Embryonic facial prominence (tissue), 1 donor: Measurements from ENCODE around the gene S100A9.
"Not testable (repeated sequence)": the region's sequence is repeated elsewhere in the genome, so short reads cannot be mapped to it uniquely, and the experiment has no call there.

ENCODE experiments used
- DNase-seq: peaks from one replicate; pipeline ENCODE4 v3.0.0-alpha.2; 2016; ENCODE audit errors: extremely low spot score

The S100A9 gene

DNA sequence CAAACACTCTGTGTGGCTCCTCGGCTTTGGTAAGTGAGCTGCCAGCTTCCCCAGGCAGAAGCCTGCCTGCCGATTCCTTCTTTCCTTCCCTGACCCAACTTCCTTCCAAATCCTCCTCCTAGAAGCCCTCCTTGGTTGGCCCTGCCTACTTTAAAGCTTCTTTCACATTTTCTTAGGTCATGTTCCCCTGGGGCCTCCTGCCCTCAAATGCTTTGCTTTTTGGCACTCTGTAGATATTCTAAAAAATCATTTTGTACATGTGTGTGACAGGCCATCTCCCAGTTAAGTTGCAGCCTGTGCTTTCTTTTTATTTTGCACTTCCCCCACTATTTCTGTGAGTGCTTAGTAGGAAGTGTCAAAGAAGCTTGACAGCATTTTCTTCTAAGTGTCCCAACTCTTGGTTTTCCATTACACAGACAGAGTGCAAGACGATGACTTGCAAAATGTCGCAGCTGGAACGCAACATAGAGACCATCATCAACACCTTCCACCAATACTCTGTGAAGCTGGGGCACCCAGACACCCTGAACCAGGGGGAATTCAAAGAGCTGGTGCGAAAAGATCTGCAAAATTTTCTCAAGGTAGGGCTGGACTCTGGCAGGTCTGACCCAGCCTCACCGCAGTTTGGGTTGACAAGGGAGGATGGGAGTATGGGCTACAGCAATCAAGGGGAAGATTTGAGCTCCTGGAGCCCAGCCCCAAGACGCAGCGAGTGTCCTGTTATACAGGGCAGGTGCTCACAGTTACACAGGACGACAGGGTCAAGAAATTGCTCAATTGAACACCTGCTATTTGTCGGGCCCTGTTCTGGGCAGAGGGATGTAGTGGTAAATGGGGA is at the start of gene S100A9:
Gene S100A9, plus strand, starts transcription at position 2 of the 838 bp plus-strand sequence. Its CDS starts 430 bp downstream, at position 432.
- DNase-seq: no peak

DNA sequence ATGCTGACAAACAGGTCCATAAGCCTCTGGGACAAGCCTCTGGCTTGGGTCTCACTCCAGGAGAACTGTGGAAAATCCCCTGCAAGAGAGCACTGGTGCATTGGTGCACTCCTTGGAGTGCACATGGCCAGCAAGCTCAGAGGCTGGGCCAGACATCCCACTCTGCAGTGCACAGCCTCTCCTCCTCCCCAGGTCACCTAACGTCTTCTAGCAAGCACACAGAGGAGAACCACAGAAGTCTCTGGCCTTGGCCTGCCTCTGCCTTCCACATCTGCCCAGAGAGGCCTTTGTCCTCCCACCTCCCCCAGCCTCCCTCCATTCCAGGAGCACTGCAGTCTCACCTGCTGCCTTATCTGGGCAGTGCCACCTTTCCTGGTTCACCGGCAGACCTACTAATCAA is 49.1 kb upstream of the S100A9 start:
- no peak for DNase-seq

DNA sequence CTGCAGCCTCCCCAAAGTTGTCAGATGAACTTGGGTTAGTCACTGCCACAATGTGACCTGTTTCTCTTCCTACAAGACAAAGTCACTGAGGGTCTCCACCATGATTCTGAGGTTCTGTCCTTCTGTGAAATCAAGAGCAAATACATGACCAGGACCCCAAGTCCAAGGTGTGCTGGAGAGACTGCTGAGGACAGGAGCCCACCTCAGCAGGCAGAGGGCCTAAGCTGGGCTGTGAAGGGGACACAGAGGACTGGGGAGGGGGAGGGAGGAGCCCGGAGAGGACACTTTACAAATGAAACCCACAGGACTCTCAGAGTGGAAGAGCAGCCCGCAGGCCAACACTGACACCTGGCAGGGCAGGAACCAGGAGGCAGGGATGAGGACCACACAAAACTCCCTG is 48.2 kb upstream of the S100A9 start:
- no peak for DNase-seq

DNA sequence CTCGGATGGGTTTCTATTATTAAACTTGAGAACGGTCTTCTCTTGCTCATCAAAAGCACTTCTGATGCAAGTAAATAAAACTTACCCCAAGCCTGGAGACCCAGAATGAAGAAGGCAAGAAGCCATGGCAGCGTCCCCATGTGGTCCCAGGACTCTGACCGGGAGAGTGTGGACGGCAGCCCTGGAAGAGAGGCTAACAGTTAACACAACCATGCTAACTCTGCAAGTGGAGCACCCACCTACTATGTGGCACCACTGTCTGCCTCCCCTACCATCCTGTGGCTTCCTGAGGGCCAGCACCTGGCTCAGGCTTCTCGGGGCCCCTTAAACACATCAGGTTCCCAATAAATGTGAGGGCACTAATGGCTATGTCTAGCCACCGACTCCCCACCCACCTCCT is 47.1 kb upstream of the S100A9 start:
- no peak for DNase-seq

DNA sequence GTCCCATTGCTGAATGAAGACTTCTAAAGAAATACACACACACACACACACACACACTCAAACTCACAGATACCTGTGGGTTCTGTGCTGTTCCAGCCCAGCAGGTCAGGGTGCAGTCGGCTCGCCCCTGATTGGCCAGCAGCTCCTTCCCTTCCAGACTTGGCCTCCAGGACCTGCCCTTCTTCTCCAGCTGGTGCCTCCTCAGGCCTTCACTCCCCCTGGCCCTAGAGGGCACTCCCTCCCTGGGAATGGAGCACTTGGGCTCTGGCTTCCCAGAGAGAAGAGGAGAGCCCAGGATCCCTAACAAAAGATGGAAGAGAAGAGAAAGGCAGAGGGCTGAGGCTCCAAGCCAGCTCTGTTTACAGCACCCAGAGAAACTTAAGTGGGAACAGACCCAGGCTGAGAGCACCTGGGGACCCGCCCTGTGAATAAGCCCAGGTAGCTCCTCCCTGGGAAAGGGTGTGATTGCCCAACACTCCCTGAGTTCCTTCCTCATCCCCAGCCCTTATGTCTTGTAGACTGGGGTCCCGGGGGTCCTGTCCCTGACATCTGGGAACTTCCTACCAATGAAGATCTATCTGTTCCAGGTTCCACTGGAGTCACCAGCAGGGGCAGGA is 45.0 kb upstream of the S100A9 start, which contains the start of gene PGLYRP3:
Gene PGLYRP3, minus strand, starts transcription at position 383 of the 617 bp plus-strand sequence. CDS start 2,287 bp downstream, outside the sequence.
- DNase-seq: no peak

DNA sequence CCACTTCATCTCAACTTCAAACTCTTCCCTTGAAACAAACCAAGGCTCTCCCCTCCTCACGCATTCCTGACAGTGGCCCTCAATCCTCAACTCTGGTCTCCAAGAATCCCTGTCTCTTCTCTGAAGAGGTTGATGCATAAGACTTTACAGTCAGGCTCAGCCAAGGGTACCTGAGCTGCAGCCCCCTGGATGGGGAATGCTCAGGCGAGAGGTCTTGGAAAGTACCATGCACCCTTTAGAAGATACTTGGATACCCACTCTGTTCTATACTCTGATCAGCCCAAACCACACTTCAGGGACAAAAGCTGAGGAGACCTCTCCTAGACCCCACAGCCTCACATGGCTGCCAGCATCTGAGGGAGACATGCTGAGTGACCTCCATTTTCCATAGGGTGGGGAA is 44.4 kb upstream of the S100A9 start:
- DNase-seq: no peak

DNA sequence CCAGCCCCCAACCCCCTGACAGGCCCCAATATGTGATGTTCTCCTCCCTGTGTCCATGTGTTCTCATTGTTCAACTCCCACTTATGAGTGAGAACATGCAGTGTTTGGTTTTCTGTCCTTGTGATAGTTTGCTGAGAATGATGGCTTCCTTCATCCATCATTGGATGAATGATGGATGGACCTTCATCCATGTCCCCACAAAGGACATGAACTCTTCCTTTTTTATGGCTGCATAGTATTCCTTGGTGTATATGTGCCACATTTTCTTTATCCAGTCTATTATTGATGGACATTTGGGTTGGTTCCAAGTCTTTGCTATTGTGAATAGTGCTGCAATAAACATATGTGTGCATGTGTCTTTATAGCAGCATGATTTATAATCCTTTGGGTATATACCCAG is 43.3 kb upstream of the S100A9 start:
- not testable (repeated sequence) for DNase-seq

DNA sequence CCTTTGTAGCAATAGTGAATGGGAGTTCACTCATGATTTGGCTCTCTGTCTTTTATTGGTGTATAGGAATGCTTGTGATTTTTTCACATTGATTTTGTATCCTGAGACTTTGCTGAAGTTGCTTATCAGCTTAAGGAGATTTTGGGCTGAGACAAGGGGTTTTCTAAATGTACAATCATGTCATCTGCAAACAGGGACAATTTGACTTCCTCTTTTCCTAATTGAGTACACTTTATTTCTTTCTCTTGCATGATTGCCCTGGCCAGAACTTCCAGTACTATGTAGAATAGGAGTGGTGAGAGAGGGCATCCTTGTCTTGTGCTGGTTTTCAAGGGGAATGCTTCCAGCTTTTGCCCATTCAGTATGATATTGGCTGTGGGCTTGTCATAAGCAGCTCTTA is 41.6 kb upstream of the S100A9 start:
- DNase-seq: not testable (repeated sequence)

DNA sequence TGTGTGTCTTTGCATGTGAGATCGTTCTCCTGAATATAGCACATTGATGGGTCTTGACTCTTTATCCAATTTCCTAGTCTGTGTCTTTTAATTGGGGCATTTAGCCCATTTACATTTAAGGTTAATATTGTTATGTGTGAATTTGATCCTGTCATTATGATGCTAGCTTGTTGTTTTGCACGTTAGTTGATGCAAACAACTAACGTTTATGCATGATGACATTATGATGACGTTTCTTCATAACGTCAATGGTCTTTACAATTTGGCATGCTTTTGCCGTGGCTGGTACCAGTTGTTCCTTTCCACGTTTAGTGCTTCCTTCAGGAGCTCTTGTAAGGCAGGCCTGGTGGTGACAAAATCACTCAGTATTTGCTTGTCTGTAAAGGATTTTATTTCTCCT is 39.5 kb upstream of the S100A9 start:
- not testable (repeated sequence) for DNase-seq

DNA sequence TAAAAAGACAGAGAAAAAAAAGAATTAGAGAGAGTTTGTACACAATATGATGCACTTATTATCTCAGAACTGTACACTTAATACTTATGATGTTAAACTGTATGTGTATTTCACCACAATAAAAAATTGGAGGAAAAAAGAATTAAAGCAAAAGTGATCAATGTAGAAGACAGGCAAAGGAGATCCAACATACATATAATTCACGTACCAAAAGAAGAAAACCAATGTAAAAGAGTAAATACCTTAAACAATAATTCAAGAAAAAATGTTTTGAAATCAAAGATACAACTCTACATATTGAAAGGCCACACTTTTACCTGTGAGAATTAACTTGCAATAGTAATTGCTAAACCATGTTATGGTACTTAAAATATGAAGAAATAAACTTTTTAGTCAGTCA is 35.1 kb upstream of the S100A9 start:
- no peak for DNase-seq

DNA sequence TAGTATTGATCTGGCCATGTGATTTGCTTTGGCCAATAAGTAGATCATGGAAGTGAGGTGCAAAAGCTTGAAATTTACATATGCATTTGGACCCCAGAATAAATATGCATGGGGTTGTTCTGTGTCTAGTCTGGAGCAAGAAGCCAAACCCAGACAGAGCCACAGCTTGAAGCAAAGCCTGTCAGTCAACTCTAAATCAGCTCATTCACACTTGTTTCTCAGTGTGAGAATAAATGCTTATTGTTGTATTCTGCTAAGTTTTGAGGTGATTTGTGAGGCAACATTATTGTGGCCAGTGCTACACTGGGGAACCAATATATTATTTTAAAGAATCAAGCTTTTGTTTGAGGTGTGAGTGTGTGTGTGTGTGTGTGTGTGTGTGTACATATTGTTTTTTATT is 32.7 kb upstream of the S100A9 start:
- DNase-seq: no peak

DNA sequence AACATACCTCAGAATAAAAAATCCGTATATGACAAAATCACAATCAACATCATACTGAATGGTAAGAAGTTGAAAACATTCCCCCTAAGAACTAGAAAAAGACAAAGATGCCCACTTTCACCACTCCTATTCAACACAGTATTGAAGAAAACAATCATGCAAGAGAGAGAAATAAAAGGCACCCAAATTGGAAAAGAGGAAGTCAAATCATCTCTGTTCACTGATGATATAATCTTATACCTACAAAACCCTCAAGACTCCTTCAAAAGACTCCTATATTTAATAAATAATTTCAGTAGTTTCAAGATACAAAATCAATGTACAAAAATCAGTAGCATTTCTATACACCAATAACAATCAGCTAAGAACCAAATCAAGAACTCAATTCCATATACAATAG is 23.8 kb upstream of the S100A9 start:
- no peak for DNase-seq

DNA sequence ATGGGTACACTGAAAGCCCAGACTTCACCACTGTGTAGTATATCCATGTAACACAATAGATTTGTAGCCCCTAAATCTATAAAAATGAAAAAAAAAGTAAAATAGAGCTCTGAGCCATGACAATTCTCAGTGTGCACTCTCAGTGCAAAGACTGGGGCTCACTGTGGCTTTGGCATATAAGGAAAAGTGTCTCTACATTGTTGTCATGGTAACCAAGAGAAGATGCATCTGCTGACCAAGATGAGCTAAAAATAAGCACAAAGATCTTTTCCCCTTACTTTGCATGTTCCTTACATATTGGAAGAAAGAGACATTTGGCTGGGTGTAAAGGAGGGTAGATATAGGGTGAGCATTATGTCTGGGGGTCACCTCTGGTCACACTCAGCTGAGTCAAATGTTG is 21.0 kb upstream of the S100A9 start:
- no peak for DNase-seq

DNA sequence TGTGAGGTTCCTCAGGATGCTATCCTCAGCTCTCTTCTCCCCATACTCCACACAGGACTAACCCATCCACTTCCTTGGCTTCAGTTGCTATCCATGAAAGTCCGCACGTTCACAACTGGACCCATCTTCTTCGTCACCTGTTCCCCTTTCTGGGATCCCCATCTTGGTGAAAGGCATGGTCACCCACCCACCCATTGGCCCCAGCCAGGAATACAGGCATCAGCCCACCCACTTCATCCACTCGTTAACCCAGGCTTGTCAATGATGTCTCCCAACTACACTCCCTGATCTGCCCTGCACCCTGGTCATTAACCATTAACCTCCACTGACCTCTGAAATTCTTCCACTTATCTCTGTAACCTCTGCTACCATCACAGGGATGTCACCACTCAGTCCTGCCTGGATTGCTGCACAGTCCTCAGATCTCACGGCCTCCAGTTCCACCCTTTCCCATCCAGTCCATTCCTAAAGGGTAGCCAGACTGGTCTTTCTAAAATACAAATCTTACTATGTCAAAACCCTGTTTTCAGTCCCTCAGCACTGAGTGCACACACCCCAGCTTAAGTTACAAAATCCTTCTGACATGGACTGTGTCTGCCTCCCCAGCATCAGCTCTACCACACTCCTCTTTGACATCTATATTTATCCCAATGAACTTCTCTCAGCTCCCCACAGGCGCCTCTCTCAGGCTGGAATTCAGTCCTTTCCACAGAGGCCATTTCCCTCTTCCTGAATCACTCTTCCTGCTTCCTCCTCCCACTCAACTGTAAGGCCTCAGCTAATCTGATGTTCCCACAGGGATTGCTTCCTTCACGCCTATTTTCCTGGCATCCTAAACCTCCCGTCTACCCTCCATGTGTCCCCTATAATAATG is 19.4 kb upstream of the S100A9 start:
- no peak for DNase-seq

DNA sequence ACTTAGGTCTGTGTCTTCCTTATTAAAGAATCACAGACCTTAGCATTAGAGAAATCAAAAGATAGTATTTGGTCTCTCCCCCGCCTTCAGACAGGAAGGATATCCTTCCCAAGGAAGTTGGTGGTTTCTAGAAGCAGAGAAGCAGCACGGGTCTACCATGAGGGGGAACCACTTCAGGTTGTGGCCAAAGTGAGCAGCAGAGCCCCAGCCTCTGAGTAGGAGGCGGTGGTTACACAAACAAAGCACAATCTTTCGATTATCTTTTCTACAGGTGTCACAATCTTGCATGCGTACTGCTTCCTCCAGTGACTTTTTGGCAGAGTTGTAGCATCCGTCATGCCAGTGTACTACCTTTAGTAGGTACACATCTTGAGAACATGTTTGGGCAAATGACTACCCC is 17.9 kb upstream of the S100A9 start:
- DNase-seq: no peak

DNA sequence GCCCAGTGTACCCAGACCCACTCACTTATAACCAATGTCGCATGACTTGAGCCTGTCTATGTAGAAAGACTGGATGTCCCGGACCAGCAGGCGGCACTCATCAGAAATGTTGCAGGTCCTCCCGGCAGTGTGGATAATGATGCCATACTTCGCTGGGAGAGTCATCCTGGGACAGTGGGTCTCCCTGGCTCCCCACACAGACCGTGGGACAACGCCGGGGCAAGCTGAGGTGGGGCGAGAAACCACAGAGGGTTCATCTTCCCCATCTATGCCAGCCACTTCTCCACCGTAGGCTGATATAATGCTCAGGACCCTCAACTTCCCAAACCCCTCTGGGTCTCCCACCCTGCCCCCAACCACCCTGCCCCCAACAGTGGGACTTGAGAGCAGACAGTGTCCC is 17.3 kb upstream of the S100A9 start:
- DNase-seq: no peak

DNA sequence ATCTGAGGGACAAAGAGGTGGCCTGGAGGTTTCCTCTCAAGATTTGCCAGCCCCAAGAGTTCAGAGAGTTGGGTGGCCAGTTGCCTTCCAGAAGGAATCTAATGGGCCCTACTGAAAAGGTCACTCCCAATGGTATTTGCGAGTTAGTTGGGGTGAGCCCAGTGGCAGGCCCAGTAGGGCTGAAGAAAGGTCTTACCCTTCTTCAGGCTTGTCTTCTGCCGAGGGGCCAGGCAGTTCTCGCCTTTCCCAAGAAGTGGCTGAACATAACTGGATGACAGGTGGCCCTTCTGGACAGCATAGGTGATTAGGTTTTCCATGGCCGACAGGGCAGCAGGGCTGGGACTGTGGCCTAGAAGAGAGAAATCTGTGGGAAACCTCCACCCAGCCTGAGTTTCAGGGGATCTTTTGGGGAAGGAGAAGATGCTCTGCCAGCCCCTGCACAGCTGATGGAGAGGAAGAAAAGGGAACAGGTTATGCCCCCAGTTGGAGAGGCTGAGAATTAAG is 16.2 kb upstream of the S100A9 start:
- no peak for DNase-seq

DNA sequence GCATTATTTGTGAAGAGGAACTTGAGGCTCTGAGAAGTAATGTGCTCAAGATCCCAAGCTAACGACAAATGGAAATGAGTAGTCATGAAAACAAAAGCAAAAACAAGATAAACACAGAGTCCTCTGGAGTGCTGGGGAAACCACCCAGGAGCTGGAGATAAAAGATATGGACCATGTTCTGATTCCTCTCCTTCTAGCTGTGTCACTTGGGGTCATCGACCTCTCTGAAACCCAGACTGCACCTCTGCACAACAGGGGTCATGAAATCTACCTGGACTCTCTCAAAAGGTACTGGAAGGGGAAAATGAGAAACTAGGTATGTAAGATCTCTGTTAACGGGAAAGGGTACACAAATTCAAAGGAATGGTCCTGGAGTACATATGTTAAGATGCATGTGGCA is 15.5 kb upstream of the S100A9 start:
- DNase-seq: no peak

DNA sequence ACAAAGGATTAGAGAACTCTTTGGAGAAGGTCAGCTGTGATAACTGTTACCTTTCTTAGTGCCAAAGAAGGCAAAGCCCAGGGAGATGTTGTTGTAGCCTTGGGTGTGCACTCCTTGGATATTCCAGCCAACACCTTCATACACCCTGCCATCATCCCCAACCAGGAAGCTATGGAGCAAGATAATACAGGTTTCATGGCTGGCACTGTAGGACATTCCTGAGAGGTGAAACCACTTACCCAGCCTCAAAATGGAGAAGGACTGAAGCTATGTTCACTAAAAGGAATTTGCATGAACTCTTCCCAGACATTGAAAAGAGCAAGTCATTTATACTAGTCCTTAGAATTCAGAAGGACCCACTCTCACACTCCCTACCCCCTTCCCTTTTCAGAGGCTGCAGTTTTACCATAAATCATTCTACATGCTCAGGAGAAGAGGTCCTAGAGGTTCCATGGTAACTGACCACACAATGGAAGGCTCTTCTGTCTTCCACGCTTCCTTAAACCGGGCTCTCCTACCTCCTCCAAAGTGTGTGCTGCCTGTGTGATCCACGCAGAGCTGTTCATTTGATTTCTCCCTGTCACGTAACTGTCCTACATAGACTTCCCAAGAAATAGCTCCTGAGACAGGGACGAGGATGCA is 14.5 kb upstream of the S100A9 start:
- no peak for DNase-seq

DNA sequence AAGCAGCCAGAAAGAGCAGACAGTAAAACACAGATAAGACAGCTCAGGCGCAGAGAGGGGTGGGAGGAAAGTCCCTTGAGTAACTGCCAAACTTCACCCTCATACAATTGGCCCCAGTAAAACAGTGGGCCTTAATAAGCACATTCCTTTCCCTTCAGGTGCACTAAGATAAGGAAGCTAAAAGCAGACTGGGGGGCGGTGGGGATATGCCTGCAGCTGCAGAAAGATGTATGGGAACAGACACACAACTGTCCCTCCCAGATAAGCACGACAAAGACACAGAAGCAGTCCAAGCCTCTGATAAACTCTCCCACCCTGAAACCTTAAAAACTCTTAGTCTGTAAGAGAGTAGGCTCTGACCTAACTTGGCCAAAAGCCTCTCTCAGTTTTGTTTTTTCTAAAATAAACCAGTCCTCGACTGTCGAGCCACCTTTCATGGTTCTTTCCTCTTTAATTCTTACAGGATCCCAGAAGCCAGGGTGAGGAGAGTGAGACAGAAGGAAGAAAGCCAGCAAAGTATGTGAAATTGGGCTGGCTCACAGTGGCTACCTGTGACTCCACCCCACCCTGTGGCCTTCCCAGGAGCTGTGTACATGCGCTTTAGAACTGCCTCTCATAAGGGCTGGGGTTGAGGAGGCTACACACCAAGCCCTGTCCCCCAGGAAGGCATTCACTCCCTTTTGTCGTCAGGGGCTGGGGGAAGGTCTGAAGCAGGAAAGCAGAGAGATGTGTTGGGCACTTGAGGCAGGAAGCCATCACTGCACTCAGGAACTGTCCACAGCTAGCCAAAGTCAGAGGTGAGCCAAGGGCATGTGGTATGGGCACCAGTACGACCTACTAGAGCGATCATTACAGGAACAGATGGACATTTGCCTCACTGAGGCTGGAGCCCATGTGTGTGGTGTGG is 13.6 kb upstream of the S100A9 start:
- DNase-seq: no peak

DNA sequence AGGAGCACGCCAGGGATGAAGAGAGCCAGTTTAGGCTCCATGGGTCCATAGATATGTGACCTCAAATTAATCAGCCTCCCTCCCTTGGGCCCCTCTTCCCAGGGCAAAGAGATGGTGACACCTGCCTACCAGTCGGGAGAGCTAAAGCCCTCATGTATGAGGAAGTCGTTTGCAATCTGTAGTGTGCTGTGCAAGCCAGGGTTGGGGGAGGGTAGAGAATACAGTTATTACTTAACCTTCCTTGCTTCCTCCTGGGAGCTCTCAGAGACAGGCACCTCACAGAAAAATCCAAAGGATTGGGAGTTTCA is 13.0 kb upstream of the S100A9 start:
- DNase-seq: no peak
